D341Med (cell line): ENCODE data around the gene SLC24A3.

Source experiments
- DNase-seq: peaks from one replicate; pipeline ENCODE4 v3.0.0; 2012; ENCODE audit warnings: low spot score

The SLC24A3 gene

GRCh38 chr20:19427913-19428312 lies 215.5 kb downstream of the SLC24A3 start:
- DNase-seq = no peak

- no peak for DNase-seq
Measured at GRCh38 chr20:19428324-19428723, 215.9 kb downstream of the SLC24A3 start.

- DNase-seq = no peak
Measured at GRCh38 chr20:19429538-19429937, 217.1 kb downstream of the SLC24A3 start.

GRCh38 chr20:19430641-19431315 lies 218.3 kb downstream of the SLC24A3 start:
- DNase-seq = no peak

GRCh38 chr20:19431316-19431700 lies 218.9 kb downstream of the SLC24A3 start:
- no peak for DNase-seq

GRCh38 chr20:19431906-19432305 lies 219.5 kb downstream of the SLC24A3 start:
- no peak for DNase-seq

GRCh38 chr20:19433371-19434350 lies 221.2 kb downstream of the SLC24A3 start:
- DNase-seq = no peak

GRCh38 chr20:19435316-19435715 lies 222.9 kb downstream of the SLC24A3 start:
- DNase-seq = no peak

- DNase-seq = no peak
Measured at GRCh38 chr20:19435821-19436220, 223.4 kb downstream of the SLC24A3 start.

GRCh38 chr20:19438488-19438887 lies 226.0 kb downstream of the SLC24A3 start:
- DNase-seq = no peak

- DNase-seq = no peak
Measured at GRCh38 chr20:19440660-19441527, 228.5 kb downstream of the SLC24A3 start.

- DNase-seq = no peak
Measured at GRCh38 chr20:19446246-19446645, 233.8 kb downstream of the SLC24A3 start.

- no peak for DNase-seq
Measured at GRCh38 chr20:19448632-19449031, 236.2 kb downstream of the SLC24A3 start.

- DNase-seq = no peak
Measured at GRCh38 chr20:19449051-19449450, 236.6 kb downstream of the SLC24A3 start.

- DNase-seq = no peak
Measured at GRCh38 chr20:19451231-19451922, 238.9 kb downstream of the SLC24A3 start.

GRCh38 chr20:19451923-19452295 lies 239.5 kb downstream of the SLC24A3 start:
- no peak for DNase-seq

- DNase-seq = no peak
Measured at GRCh38 chr20:19453410-19453809, 241.0 kb downstream of the SLC24A3 start.

GRCh38 chr20:19453862-19454261 lies 241.4 kb downstream of the SLC24A3 start:
- no peak for DNase-seq

GRCh38 chr20:19456595-19457395 lies 244.4 kb downstream of the SLC24A3 start:
- DNase-seq = no peak

- no peak for DNase-seq
Measured at GRCh38 chr20:19457611-19458010, 245.2 kb downstream of the SLC24A3 start.

GRCh38 chr20:19460386-19460785 lies 247.9 kb downstream of the SLC24A3 start:
- DNase-seq = no peak
